Glutamatergic neuron (in vitro differentiated cells): ENCODE data around the gene TFR2. TPM values are rescaled to one million over a fixed set of nuclear protein-coding genes. Genes with fewer than 3 reads are reported as not detected.
"Not testable (repeated sequence)": the region's sequence is repeated elsewhere in the genome, so short reads cannot be mapped to it uniquely, and the experiment has no call there.

Experiments
- DNase-seq: peaks from one replicate; pipeline ENCODE4 v3.0.0; 2022
- H3K27ac Mint-ChIP-seq: one replicate; pipeline ENCODE4 v1.8.0; 2020; ENCODE audit warnings: mild to moderate bottlenecking, mixed read lengths, inconsistent platforms; ENCODE audit not compliant: unreplicated experiment
- H3K27me3 Mint-ChIP-seq: one replicate; pipeline ENCODE4 v1.8.0; 2020; ENCODE audit warnings: mild to moderate bottlenecking, moderate library complexity, mixed read lengths, inconsistent platforms; ENCODE audit not compliant: unreplicated experiment
- H3K36me3 Mint-ChIP-seq: one replicate; pipeline ENCODE4 v1.8.0; 2020; ENCODE audit warnings: mild to moderate bottlenecking, mixed read lengths, inconsistent platforms; ENCODE audit not compliant: unreplicated experiment
- H3K4me1 Mint-ChIP-seq: one replicate; pipeline ENCODE4 v1.8.0; 2020; ENCODE audit warnings: mild to moderate bottlenecking, low read depth, mixed read lengths, inconsistent platforms; ENCODE audit not compliant: unreplicated experiment
- H3K4me3 Mint-ChIP-seq: one replicate; pipeline ENCODE4 v1.8.0; 2020; ENCODE audit warnings: mild to moderate bottlenecking, mixed read lengths, inconsistent platforms; ENCODE audit not compliant: unreplicated experiment
- H3K9me3 Mint-ChIP-seq: one replicate; pipeline ENCODE4 v1.8.0; 2020; ENCODE audit warnings: mild to moderate bottlenecking, moderate library complexity, mixed read lengths, inconsistent platforms; ENCODE audit not compliant: unreplicated experiment
- CTCF ChIP-seq: fragments of 200-600 bp; sonication (generic); IDR thresholded peaks from one replicate; pipeline ENCODE4 v1.5.0; 2021; ENCODE audit not compliant: partially characterized antibody, unreplicated experiment
- total RNA-seq: library from RNA; stranded (reverse); fragmentation: NEBNext Ultra II Directional; extraction: Animal tissue kit (Norgen Biotek cat#: 25700); gene quantifications from one replicate; pipeline ENCODE4 v1.2.1, GENCODE V29; 2021; ENCODE audit not compliant: unreplicated experiment

The TFR2 gene
- total RNA-seq, 1 donor from 2014 or later, result 5.1 TPM

- H3K4me3 Mint-ChIP-seq, result no peak overlapping the region
- peaks cover 8% of the 10 kb centered on the region for H3K9me3 Mint-ChIP-seq
- H3K27ac Mint-ChIP-seq, result no peak overlapping the region
- peaks cover 6% of the 10 kb centered on the region for H3K27me3 Mint-ChIP-seq
- no peak for DNase-seq
- H3K4me1 Mint-ChIP-seq, result no peaks in the 10 kb centered on the region
- peaks cover 8% of the 10 kb centered on the region for H3K36me3 Mint-ChIP-seq
- TF ChIP-seq CTCF, result no peak
These were observed 30.3 kb upstream of the TFR2 start for GRCh38 chr7:100671353-100672327.

GRCh38 chr7:100670074-100670473 lies 28.7 kb upstream of the TFR2 start:
- DNase-seq, result no peak
- Mint-ChIP-seq H3K36me3 (peaks cover 8% of the 10 kb centered on the region), H3K27me3 (peaks cover 2% of the 10 kb centered on the region), H3K4me1 (no peaks in the 10 kb centered on the region), H3K27ac (no peak overlapping the region), H3K4me3 (no peak overlapping the region), H3K9me3 (peaks cover 10% of the 10 kb centered on the region)
- TF ChIP-seq CTCF, result no peak

- not testable (repeated sequence) for H3K27me3 Mint-ChIP-seq, H3K9me3 Mint-ChIP-seq, H3K4me3 Mint-ChIP-seq, DNase-seq, H3K4me1 Mint-ChIP-seq, H3K36me3 Mint-ChIP-seq, H3K27ac Mint-ChIP-seq
These were observed 27.8 kb upstream of the TFR2 start for GRCh38 chr7:100669106-100669505.

- TF ChIP-seq CTCF, result no peak
- Mint-ChIP-seq H3K4me3 (no peak overlapping the region), H3K36me3 (peaks cover 8% of the 10 kb centered on the region), H3K9me3 (peaks cover 10% of the 10 kb centered on the region), H3K27ac (no peak overlapping the region), H3K27me3 (no peaks in the 10 kb centered on the region), H3K4me1 (no peaks in the 10 kb centered on the region)
- DNase-seq, result no peak
These were observed 26.7 kb upstream of the TFR2 start for GRCh38 chr7:100668069-100668449.

GRCh38 chr7:100667331-100668068 lies 26.1 kb upstream of the TFR2 start:
- no peaks in the 10 kb centered on the region for H3K4me1 Mint-ChIP-seq
- no peak for TF ChIP-seq CTCF
- DNase-seq, result no peak
- no peak overlapping the region for H3K27ac Mint-ChIP-seq
- H3K4me3 Mint-ChIP-seq, result no peak overlapping the region
- H3K36me3 Mint-ChIP-seq, result peaks cover 8% of the 10 kb centered on the region
- H3K9me3 Mint-ChIP-seq, result peaks cover 7% of the 10 kb centered on the region
- no peaks in the 10 kb centered on the region for H3K27me3 Mint-ChIP-seq
